Measurements from ENCODE around the gene DDAH2.

DDAH2 gene

GRCh38 chr6:31702405-31702818 is 26.7 kb downstream of the DDAH2 start:
- Histone ChIP-seq H3K27ac (replicated peaks; ENCODE audit: low read length) (peak overlapping the region; percentile 78), H4K91ac (ENCODE audit: low read depth, low read length, poor library complexity) (no peak overlapping the region), H3K4ac (ENCODE audit: low read length) (no peak overlapping the region), H3K14ac (ENCODE audit: low read length) (no peak overlapping the region), H3K9me3 (replicated peaks in 1 of 2; ENCODE audit: control insufficient read depth in 2 of 2, insufficient read depth in 1 of 2, low read depth in 1 of 2, low read length in 2 of 2) (no peaks in the 10 kb centered on the region), H2BK15ac (ENCODE audit: low read length) (peak overlapping the region; percentile 45), H2AFZ (ENCODE audit: low read length) (peak overlapping the region; percentile 88), H2BK12ac (ENCODE audit: low read length) (no peak overlapping the region), H3K4me3 (ENCODE audit: low read length in 2 of 2) (peak overlapping the region; percentile 77 to 88), H2BK5ac (ENCODE audit: low read length) (no peak overlapping the region), H3K79me1 (ENCODE audit: low read depth, low read length) (peaks cover 3% of the 10 kb centered on the region), H3K18ac (ENCODE audit: low read length) (peak overlapping the region; percentile 95), H2AK5ac (ENCODE audit: low read depth, low read length) (no peak overlapping the region), H3K23ac (ENCODE audit: low read depth, low read length, poor library complexity) (no peak overlapping the region), H3K9ac (ENCODE audit: low read depth, low read length, poor library complexity) (peak overlapping the region; percentile 51), H4K8ac (ENCODE audit: low read depth, low read length) (no peak overlapping the region), H2BK120ac (ENCODE audit: low read depth, low read length) (no peak overlapping the region), H3K4me1 (ENCODE audit: control insufficient read depth in 2 of 2, insufficient read depth in 1 of 2, low read depth in 1 of 2, low read length in 2 of 2) (peaks cover 6 to 7% of the 10 kb centered on the region in 2 donors), H3K36me3 (replicated peaks in 1 of 2; ENCODE audit: control insufficient read depth in 2 of 2, insufficient read depth in 2 of 2, low read length in 2 of 2) (peaks cover 8 to 40% of the 10 kb centered on the region in 2 donors), H3K4me2 (ENCODE audit: insufficient read depth, low read length, poor library complexity, severe bottlenecking) (peak overlapping the region; percentile 75), H3K27me3 (ENCODE audit: control insufficient read depth in 3 of 3, insufficient read depth in 3 of 3, low read depth in 1 of 3, low read length in 3 of 3) (no peaks in the 10 kb centered on the region)
- no CpG with 5 or more reads among the region's 10 CpGs for WGBS, 2 donors (ENCODE audit: extremely low coverage in 2 of 2, insufficient read length in 2 of 2, insufficient replicate concordance in 1 of 2)
- DNase-seq (ENCODE audit: low spot score) = no peak

- no peak overlapping the region for H2BK5ac ChIP-seq (ENCODE audit: low read length)
- H2AFZ ChIP-seq (ENCODE audit: low read length) = peak overlapping the region; percentile 88
- H3K23ac ChIP-seq (ENCODE audit: low read depth, low read length, poor library complexity) = peak overlapping the region; percentile 6
- peaks cover 6 to 7% of the 10 kb centered on the region in 2 donors for H3K4me1 ChIP-seq (ENCODE audit: control insufficient read depth in 2 of 2, insufficient read depth in 1 of 2, low read depth in 1 of 2, low read length in 2 of 2)
- peaks cover 3% of the 10 kb centered on the region for H3K79me1 ChIP-seq (ENCODE audit: low read depth, low read length)
- H3K36me3 ChIP-seq (replicated peaks in 1 of 2; ENCODE audit: control insufficient read depth in 2 of 2, insufficient read depth in 2 of 2, low read length in 2 of 2) = peaks cover 8 to 45% of the 10 kb centered on the region in 2 donors
- peak overlapping the region; percentile 75 for H3K4me2 ChIP-seq (ENCODE audit: insufficient read depth, low read length, poor library complexity, severe bottlenecking)
- H3K9me3 ChIP-seq (replicated peaks in 1 of 2; ENCODE audit: control insufficient read depth in 2 of 2, insufficient read depth in 1 of 2, low read depth in 1 of 2, low read length in 2 of 2) = no peaks in the 10 kb centered on the region
- no peak overlapping the region for H3K27ac ChIP-seq (replicated peaks; ENCODE audit: low read length)
- H3K9ac ChIP-seq (ENCODE audit: low read depth, low read length, poor library complexity) = peak overlapping the region; percentile 78
- no peak overlapping the region for H4K91ac ChIP-seq (ENCODE audit: low read depth, low read length, poor library complexity)
- no peak overlapping the region for H3K14ac ChIP-seq (ENCODE audit: low read length)
- H3K27me3 ChIP-seq (ENCODE audit: control insufficient read depth in 3 of 3, insufficient read depth in 3 of 3, low read depth in 1 of 3, low read length in 3 of 3) = no peaks in the 10 kb centered on the region
- H2BK15ac ChIP-seq (ENCODE audit: low read length) = no peak overlapping the region
- no peak overlapping the region for H2AK5ac ChIP-seq (ENCODE audit: low read depth, low read length)
- no peak overlapping the region for H2BK12ac ChIP-seq (ENCODE audit: low read length)
- H3K18ac ChIP-seq (ENCODE audit: low read length) = no peak overlapping the region
- WGBS, 2 donors (ENCODE audit: extremely low coverage in 2 of 2, insufficient read length in 2 of 2, insufficient replicate concordance in 1 of 2) = no CpG with 5 or more reads among the region's 7 CpGs
- no peak overlapping the region for H2BK120ac ChIP-seq (ENCODE audit: low read depth, low read length)
- DNase-seq (ENCODE audit: low spot score) = no peak
- H4K8ac ChIP-seq (ENCODE audit: low read depth, low read length) = no peak overlapping the region
- H3K4me3 ChIP-seq (ENCODE audit: low read length in 2 of 2) = peak overlapping the region; percentile 77 to 88
- no peak overlapping the region for H3K4ac ChIP-seq (ENCODE audit: low read length)
These were observed 27.3 kb downstream of the DDAH2 start for GRCh38 chr6:31701666-31702404.

GRCh38 chr6:31700740-31701401 is 28.2 kb downstream of the DDAH2 start:
- peak overlapping the region in 1 of 2 donors; percentile 14 for H3K4me3 ChIP-seq (ENCODE audit: low read length in 2 of 2)
- H2AK5ac ChIP-seq (ENCODE audit: low read depth, low read length) = no peak overlapping the region
- peaks cover 3% of the 10 kb centered on the region for H3K79me1 ChIP-seq (ENCODE audit: low read depth, low read length)
- no peak overlapping the region for H2BK5ac ChIP-seq (ENCODE audit: low read length)
- no peak overlapping the region for H3K9ac ChIP-seq (ENCODE audit: low read depth, low read length, poor library complexity)
- no peak overlapping the region for H3K14ac ChIP-seq (ENCODE audit: low read length)
- no peak overlapping the region for H3K18ac ChIP-seq (ENCODE audit: low read length)
- H4K91ac ChIP-seq (ENCODE audit: low read depth, low read length, poor library complexity) = no peak overlapping the region
- no CpG with 5 or more reads among the region's 5 CpGs for WGBS, 2 donors (ENCODE audit: extremely low coverage in 2 of 2, insufficient read length in 2 of 2, insufficient replicate concordance in 1 of 2)
- no peak overlapping the region for H3K23ac ChIP-seq (ENCODE audit: low read depth, low read length, poor library complexity)
- no peak overlapping the region for H3K4ac ChIP-seq (ENCODE audit: low read length)
- no peak overlapping the region for H2AFZ ChIP-seq (ENCODE audit: low read length)
- no peaks in the 10 kb centered on the region for H3K27me3 ChIP-seq (ENCODE audit: control insufficient read depth in 3 of 3, insufficient read depth in 3 of 3, low read depth in 1 of 3, low read length in 3 of 3)
- H3K4me1 ChIP-seq (ENCODE audit: control insufficient read depth in 2 of 2, insufficient read depth in 1 of 2, low read depth in 1 of 2, low read length in 2 of 2) = peaks cover 6 to 7% of the 10 kb centered on the region in 2 donors
- no peaks in the 10 kb centered on the region for H3K9me3 ChIP-seq (replicated peaks in 1 of 2; ENCODE audit: control insufficient read depth in 2 of 2, insufficient read depth in 1 of 2, low read depth in 1 of 2, low read length in 2 of 2)
- peaks cover 12 to 54% of the 10 kb centered on the region in 2 donors for H3K36me3 ChIP-seq (replicated peaks in 1 of 2; ENCODE audit: control insufficient read depth in 2 of 2, insufficient read depth in 2 of 2, low read length in 2 of 2)
- DNase-seq (ENCODE audit: low spot score) = no peak
- no peak overlapping the region for H3K27ac ChIP-seq (replicated peaks; ENCODE audit: low read length)
- no peak overlapping the region for H4K8ac ChIP-seq (ENCODE audit: low read depth, low read length)
- no peak overlapping the region for H2BK15ac ChIP-seq (ENCODE audit: low read length)
- no peak overlapping the region for H3K4me2 ChIP-seq (ENCODE audit: insufficient read depth, low read length, poor library complexity, severe bottlenecking)
- no peak overlapping the region for H2BK120ac ChIP-seq (ENCODE audit: low read depth, low read length)
- H2BK12ac ChIP-seq (ENCODE audit: low read length) = no peak overlapping the region

- no peak overlapping the region for H3K4me2 ChIP-seq (ENCODE audit: insufficient read depth, low read length, poor library complexity, severe bottlenecking)
- H3K23ac ChIP-seq (ENCODE audit: low read depth, low read length, poor library complexity) = no peak overlapping the region
- H3K27me3 ChIP-seq (ENCODE audit: control insufficient read depth in 3 of 3, insufficient read depth in 3 of 3, low read depth in 1 of 3, low read length in 3 of 3) = no peaks in the 10 kb centered on the region
- peaks cover 3% of the 10 kb centered on the region for H3K79me1 ChIP-seq (ENCODE audit: low read depth, low read length)
- H2BK120ac ChIP-seq (ENCODE audit: low read depth, low read length) = no peak overlapping the region
- no peak overlapping the region for H3K14ac ChIP-seq (ENCODE audit: low read length)
- no peak overlapping the region for H2AK5ac ChIP-seq (ENCODE audit: low read depth, low read length)
- no peak overlapping the region for H2AFZ ChIP-seq (ENCODE audit: low read length)
- H2BK12ac ChIP-seq (ENCODE audit: low read length) = no peak overlapping the region
- no peak overlapping the region for H4K8ac ChIP-seq (ENCODE audit: low read depth, low read length)
- no CpG with 5 or more reads among the region's 3 CpGs for WGBS, 2 donors (ENCODE audit: extremely low coverage in 2 of 2, insufficient read length in 2 of 2, insufficient replicate concordance in 1 of 2)
- H3K4me1 ChIP-seq (ENCODE audit: control insufficient read depth in 2 of 2, insufficient read depth in 1 of 2, low read depth in 1 of 2, low read length in 2 of 2) = peaks cover 6 to 7% of the 10 kb centered on the region in 2 donors
- no peak overlapping the region for H3K18ac ChIP-seq (ENCODE audit: low read length)
- H3K9me3 ChIP-seq (replicated peaks in 1 of 2; ENCODE audit: control insufficient read depth in 2 of 2, insufficient read depth in 1 of 2, low read depth in 1 of 2, low read length in 2 of 2) = no peaks in the 10 kb centered on the region
- peaks cover 22 to 85% of the 10 kb centered on the region in 2 donors for H3K36me3 ChIP-seq (replicated peaks in 1 of 2; ENCODE audit: control insufficient read depth in 2 of 2, insufficient read depth in 2 of 2, low read length in 2 of 2)
- peak overlapping the region in 1 of 2 donors; percentile 17 for H3K4me3 ChIP-seq (ENCODE audit: low read length in 2 of 2)
- no peak overlapping the region for H2BK15ac ChIP-seq (ENCODE audit: low read length)
- H2BK5ac ChIP-seq (ENCODE audit: low read length) = no peak overlapping the region
- no peak for DNase-seq (ENCODE audit: low spot score)
- H3K27ac ChIP-seq (replicated peaks; ENCODE audit: low read length) = no peak overlapping the region
- no peak overlapping the region for H4K91ac ChIP-seq (ENCODE audit: low read depth, low read length, poor library complexity)
- no peak overlapping the region for H3K4ac ChIP-seq (ENCODE audit: low read length)
- H3K9ac ChIP-seq (ENCODE audit: low read depth, low read length, poor library complexity) = no peak overlapping the region
These were observed 31.5 kb downstream of the DDAH2 start for GRCh38 chr6:31697555-31697954.

All from neuronal stem cell (in vitro differentiated cells).